Activated naive CD8-positive, alpha-beta T cell treated with anti-CD3 and anti-CD28 coated beads, Interleukin-2, amount 50 U/mL, for 16 hours (primary cell): ENCODE results near the gene SOX21.

ENCODE experiments used
- DNase-seq: peaks from one replicate; pipeline ENCODE4 v3.0.0-alpha.2; 2020; ENCODE audit warnings: low read depth, low spot score

Gene SOX21

GRCh38 chr13:94709001-94709834 lies 3.1 kb downstream of the SOX21 start:
- DNase-seq: no peak

DNA sequence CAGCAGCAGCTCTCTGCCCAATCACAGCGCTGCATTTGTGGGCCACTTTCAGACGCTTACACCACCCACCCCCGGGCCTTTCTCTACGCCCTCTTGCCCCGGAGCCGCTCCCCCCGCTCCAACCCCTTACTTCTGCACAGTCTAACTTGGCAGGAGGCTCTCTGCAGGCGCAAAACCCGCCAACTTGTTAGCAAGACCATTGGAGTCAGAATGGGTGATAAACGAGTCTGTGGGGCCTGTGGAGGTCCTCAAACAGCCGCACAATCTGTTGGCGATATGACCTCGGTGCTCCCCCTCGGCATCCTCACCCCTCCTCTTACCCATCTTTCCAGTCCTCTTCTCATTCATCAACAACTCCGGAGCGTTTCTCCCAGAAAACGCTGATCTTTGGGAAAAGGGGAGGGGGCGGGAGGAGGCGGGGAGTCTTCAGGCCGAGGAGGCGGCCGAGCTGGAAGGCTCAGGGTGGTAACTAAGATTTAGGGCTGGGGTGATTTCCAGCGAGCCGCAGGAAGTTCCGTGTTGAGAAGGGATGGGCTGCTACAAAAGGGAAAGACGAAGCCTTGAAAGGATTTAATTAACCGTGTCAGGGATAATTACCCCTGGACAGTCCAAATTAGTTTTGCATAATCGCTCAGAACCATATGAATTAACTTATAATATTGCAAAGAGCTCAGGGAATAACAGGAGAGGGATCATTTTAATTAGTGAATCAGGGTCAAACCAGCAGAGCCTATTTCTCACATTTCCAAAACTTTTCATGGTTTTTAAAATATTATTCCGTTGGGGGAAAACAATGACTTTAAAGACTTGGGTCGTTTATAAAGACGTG lies 4.1 kb downstream of the SOX21 start:
- DNase-seq: no peak

- DNase-seq: no peak
Measured at GRCh38 chr13:94707400-94708021, 4.8 kb downstream of the SOX21 start.

DNA sequence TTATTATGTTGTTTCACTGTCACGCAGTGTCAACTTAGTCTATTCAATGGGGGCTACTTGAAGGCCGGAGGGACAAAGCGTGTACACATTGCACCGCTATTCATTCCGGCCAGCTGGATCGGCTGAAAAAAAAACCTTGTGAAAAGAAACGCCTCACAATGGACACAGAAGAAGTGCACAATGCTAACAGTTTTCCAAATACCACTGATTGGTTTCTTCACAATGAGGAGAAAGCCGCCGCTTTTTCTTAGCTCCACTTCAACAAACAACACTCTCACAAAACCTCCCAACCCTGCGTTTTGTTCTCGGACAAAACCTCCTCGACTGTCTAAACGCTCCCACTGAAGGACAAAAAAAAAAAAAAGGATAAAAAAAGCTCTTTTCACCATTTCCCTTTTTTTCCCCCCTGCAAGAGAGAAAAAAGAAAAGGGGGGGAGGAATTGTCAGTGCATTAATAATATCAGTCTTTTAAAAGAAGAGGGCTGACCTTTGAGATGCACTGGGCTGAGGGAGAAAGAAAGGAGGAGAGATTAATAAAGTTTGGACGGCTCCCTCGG lies 5.4 kb downstream of the SOX21 start:
- DNase-seq: no peak

DNA sequence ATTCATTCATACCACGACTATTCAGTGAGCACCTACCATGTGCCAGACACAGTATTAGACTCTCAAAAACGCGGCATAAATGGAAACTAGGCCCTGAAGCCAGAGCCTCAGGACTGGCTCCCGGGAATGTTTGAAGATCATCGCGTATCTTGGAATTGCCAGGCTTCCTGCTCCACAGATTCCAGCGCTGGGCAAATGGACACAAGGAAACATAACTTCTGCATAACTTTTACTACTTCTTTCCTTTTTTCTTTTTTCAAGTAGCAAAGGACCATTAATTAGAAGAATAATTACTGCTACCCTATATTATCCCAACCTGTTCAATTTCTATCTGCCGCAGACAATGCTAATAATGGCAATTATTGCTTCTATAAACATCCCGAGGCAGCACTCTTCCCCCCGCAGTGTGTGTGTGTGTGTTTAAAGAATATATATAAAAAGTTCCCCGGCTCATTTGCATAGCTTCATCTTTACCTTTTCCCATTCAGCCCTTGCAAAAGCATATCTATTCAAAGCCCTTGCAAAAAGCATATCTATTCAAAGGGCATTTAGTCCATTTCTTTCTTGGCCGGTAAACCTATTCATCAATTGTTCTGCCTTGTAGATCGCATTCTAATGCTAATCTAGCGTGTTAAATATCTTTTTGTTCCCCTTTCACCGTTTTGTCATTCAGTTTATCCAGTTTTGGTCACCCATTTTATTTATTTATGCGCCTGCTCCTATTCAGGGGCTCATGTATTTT lies 6.1 kb downstream of the SOX21 start:
- DNase-seq: no peak

- no peak for DNase-seq
Measured at GRCh38 chr13:94705081-94706030, 7.0 kb downstream of the SOX21 start.

- no peak for DNase-seq
Measured at GRCh38 chr13:94704377-94705080, 7.8 kb downstream of the SOX21 start.

DNA sequence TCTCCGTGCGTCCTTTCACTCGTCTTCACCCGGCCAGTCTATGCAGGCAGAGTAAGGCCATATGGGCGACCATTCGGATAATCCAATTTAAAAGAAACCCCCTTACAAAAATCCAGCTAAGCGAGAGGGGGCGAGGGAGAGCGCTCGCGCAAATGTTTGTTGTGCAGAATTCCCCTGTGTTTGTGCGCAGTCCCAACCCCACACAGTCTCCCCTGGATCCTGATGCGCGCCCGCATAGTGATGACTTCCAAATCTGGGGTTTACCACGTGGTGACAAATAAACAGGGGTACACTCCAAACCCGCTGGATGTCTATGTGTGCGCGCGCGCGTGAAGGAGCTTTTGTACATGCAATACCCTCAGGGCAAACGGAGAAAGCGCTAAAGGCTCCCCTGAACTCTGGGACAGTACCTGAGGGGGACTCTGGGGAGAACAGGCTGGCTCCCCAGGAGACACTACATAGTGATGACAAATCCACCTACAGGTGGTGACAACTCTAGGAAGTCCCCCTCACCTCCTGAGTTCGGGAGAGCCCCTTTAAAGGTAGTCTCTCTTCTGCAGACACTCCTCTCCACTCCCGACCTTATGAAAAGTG lies 8.5 kb downstream of the SOX21 start:
- no peak for DNase-seq

GRCh38 chr13:94703271-94703670 lies 9.1 kb downstream of the SOX21 start:
- DNase-seq: no peak

- no peak for DNase-seq
Measured at GRCh38 chr13:94702181-94703041, 9.9 kb downstream of the SOX21 start.

DNA sequence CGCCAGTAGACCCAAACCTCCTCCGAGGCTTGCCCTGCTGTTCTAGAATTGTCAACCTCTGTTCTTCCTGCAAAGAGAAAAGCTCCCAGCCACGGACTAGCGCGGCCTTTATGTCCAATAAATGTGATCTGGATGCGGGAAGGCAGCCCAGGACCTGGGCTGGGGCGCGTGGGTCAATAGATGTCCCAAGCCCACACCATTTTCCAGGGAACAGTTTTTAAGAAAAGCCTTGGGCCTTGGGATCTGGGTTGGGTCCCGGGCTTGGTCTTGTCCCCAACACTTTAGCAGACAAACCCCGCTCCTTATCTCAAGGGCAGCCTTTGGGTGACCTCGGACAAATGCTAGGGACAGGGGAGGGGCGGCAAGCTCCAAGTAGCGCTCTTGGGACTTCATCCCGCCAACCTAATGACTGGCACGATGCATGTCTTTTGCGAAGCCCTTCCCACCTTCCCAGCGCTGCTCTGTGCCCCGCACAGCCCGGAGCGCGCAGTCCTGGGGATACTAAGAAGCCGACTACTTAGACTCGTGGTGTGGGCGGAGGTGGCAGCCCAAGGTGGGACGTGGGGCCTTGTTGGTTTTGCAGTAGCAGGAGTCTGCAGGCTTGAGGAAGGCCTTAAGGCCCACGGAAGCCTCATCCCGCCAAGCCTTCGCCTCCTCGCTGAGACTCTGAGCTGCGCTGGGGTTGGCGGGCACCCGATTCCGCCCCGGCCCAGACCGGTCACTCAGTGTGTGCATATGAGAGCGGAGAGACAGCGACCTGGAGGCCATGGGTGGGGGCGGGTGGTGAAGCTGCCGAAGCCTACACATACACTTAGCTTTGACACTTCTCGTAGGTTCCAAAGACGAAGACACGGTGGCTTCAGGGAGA lies 10.8 kb downstream of the SOX21 start:
- no peak for DNase-seq

GRCh38 chr13:94700536-94700935 lies 11.8 kb downstream of the SOX21 start:
- no peak for DNase-seq

GRCh38 chr13:94700051-94700535 lies 12.3 kb downstream of the SOX21 start:
- no peak for DNase-seq

- no peak for DNase-seq
Measured at GRCh38 chr13:94696171-94696570, 16.2 kb downstream of the SOX21 start.

DNA sequence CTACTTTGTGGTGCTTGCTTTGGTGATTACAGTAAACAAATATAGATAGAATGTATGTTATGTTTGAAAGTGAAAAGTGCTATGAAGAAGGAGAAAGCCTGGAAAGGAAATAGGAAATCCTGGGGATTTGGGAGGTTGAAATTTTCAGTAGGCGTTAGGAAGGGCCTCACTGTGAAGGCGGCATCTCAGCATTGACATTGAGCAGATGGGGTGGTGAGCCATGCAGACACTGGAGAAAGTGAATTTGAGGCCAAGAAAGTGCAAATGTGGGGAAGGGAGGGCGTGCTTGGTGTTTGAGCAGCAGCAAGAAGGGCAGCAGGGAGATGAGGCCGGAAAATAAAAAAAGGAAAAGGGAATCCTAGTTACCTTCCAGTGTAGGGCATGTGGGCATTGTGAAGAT lies 20.3 kb downstream of the SOX21 start:
- DNase-seq: no peak

DNA sequence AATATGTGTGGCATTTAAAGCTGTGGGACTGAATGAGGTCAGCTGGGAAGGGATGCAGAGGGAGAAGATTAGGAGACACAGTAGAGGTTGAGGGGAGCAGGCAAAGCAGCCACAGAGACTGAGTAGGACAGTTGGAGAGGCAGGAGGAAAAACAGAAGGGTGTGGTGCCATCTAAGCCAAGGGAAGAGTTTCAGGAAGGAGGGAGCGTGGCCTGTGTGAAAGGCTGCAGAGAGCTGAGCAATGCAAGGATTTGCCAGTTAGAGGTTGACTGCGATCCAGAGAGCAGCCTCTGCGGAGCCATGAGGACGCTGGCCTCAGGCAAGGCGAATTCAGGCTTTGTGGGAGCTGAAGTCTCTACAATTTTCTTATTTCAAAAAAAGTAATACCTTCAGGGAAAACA lies 28.9 kb downstream of the SOX21 start:
- no peak for DNase-seq

GRCh38 chr13:94682229-94682628 lies 30.1 kb downstream of the SOX21 start:
- DNase-seq: no peak
